ENCODE results near the gene RAPGEF4. TPM values are rescaled to one million over a fixed set of nuclear protein-coding genes. Genes with fewer than 3 reads are reported as not detected.

RAPGEF4 gene
- total RNA-seq, 1 experiment from 2014 or later = 2.2 TPM

DNA sequence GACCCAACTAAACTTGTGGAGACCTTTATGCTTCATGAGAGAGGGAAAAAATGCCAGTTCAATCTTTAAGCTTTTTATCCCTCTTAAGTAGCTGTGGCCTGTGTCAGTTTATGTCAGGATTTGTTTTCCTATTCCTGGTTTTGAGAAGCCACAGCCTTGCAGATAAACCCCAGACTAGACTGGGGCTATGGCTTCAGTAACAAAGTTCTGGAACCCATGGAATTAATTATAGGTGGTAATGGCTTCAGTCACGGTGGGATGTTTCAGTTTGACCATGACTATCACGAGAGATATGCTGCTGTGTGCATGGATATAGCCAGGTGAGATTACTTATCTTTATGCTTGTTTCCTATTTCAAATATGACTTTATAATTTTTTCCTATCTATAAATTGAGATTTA is 134.8 kb downstream of the RAPGEF4 start (continued):
- TF ChIP-seq, protein P1, sequence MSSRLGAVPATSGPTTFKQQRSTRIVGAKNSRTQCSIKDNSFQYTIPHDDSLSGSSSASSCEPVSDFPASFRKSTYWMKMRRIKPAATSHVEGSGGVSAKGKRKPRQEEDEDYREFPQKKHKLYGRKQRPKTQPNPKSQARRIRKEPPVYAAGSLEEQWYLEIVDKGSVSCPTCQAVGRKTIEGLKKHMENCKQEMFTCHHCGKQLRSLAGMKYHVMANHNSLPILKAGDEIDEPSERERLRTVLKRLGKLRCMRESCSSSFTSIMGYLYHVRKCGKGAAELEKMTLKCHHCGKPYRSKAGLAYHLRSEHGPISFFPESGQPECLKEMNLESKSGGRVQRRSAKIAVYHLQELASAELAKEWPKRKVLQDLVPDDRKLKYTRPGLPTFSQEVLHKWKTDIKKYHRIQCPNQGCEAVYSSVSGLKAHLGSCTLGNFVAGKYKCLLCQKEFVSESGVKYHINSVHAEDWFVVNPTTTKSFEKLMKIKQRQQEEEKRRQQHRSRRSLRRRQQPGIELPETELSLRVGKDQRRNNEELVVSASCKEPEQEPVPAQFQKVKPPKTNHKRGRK (CRISPR knock-in tag; IDR thresholded peaks at IDR 0.05; ENCODE audit: borderline replicate concordance) = no peak
- TF ChIP-seq ZNF396 (CRISPR knock-in tag; IDR thresholded peaks at IDR 0.05; ENCODE audit: borderline replicate concordance) = no peak
- no peak for TF ChIP-seq NR3C1 (CRISPR knock-in tag; conservative IDR thresholded peaks at IDR 0.05; ENCODE audit: low read depth)
- TF ChIP-seq NR1H2 (CRISPR knock-in tag; IDR thresholded peaks at IDR 0.05) = no peak
- TF ChIP-seq NR2C2 (CRISPR knock-in tag; IDR thresholded peaks at IDR 0.05) = no peak
- TF ChIP-seq IRF2 (CRISPR knock-in tag; IDR thresholded peaks at IDR 0.05; ENCODE audit: borderline replicate concordance, low read depth) = no peak
- TF ChIP-seq CREM (CRISPR knock-in tag; IDR thresholded peaks at IDR 0.05) = no peak
- TF ChIP-seq, protein P2, sequence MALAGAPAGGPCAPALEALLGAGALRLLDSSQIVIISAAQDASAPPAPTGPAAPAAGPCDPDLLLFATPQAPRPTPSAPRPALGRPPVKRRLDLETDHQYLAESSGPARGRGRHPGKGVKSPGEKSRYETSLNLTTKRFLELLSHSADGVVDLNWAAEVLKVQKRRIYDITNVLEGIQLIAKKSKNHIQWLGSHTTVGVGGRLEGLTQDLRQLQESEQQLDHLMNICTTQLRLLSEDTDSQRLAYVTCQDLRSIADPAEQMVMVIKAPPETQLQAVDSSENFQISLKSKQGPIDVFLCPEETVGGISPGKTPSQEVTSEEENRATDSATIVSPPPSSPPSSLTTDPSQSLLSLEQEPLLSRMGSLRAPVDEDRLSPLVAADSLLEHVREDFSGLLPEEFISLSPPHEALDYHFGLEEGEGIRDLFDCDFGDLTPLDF (CRISPR knock-in tag; IDR thresholded peaks at IDR 0.05) = no peak
- no peak for TF ChIP-seq TCF7 (CRISPR knock-in tag; IDR thresholded peaks at IDR 0.05; ENCODE audit: low read depth)
- TF ChIP-seq SP1 (CRISPR knock-in tag; conservative IDR thresholded peaks at IDR 0.05) = no peak
- TF ChIP-seq, protein P3, sequence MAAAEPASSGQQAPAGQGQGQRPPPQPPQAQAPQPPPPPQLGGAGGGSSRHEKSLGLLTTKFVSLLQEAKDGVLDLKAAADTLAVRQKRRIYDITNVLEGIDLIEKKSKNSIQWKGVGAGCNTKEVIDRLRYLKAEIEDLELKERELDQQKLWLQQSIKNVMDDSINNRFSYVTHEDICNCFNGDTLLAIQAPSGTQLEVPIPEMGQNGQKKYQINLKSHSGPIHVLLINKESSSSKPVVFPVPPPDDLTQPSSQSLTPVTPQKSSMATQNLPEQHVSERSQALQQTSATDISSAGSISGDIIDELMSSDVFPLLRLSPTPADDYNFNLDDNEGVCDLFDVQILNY (CRISPR knock-in tag; IDR thresholded peaks at IDR 0.05) = no peak

DNA sequence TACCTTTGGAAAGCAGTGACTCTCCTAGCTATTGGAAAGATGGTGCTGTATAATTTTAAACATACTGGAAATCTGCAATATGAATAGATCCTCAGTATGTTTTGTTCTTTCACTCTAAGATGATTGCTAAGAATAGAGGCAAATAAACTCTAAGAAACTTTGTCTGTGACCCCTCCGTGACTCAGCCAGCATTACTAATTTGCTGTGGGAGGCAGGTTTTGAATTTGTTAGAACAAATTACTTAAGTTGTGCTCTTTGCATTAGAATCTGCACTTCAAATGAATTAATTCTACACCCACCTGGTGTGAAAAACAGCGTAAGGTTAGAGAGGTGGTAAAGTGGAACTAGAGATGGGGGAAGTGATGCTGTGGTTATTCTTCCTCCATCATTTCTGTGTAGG is 142.2 kb downstream of the RAPGEF4 start:
- CTCF ChIA-PET = interaction anchor here (0.7 kb wide), 1 partner anchor 13 kb away, joined by 3 read pairs; no protein-coding TSS in a partner anchor
- no peaks in the 10 kb centered on the region for H3K4me1 Mint-ChIP-seq
- no peak overlapping the region for H3K27ac Mint-ChIP-seq
- H3K36me3 Mint-ChIP-seq = peaks cover 4% of the 10 kb centered on the region; the same call in 1 of the 2 replicates
- DNase-seq (ENCODE audit: low spot score) = no peak
- H3K27me3 Mint-ChIP-seq (ENCODE audit: low read depth) = peaks cover 28% of the 10 kb centered on the region
- TF ChIP-seq, protein P4, sequence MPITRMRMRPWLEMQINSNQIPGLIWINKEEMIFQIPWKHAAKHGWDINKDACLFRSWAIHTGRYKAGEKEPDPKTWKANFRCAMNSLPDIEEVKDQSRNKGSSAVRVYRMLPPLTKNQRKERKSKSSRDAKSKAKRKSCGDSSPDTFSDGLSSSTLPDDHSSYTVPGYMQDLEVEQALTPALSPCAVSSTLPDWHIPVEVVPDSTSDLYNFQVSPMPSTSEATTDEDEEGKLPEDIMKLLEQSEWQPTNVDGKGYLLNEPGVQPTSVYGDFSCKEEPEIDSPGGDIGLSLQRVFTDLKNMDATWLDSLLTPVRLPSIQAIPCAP (CRISPR knock-in tag; IDR thresholded peaks at IDR 0.05) = no peak
- TF ChIP-seq OVOL2 (CRISPR knock-in tag; IDR thresholded peaks at IDR 0.05; ENCODE audit: borderline replicate concordance) = no peak
- TF ChIP-seq MYBL2 (CRISPR knock-in tag; IDR thresholded peaks at IDR 0.05) = no peak
- TF ChIP-seq CBFB (CRISPR knock-in tag; IDR thresholded peaks at IDR 0.05; ENCODE audit: low read depth) = no peak
- TF ChIP-seq FOXJ3 (CRISPR knock-in tag; IDR thresholded peaks at IDR 0.05; ENCODE audit: borderline replicate concordance) = no peak
- no peak for TF ChIP-seq RELA (CRISPR knock-in tag; IDR thresholded peaks at IDR 0.05; ENCODE audit: borderline replicate concordance)
- POLR2A ChIA-PET = no interaction called here
- H3K9me3 Mint-ChIP-seq = peaks cover 13% of the 10 kb centered on the region
- ATAC-seq = no peak
- H3K4me3 Mint-ChIP-seq = no peak overlapping the region

DNA sequence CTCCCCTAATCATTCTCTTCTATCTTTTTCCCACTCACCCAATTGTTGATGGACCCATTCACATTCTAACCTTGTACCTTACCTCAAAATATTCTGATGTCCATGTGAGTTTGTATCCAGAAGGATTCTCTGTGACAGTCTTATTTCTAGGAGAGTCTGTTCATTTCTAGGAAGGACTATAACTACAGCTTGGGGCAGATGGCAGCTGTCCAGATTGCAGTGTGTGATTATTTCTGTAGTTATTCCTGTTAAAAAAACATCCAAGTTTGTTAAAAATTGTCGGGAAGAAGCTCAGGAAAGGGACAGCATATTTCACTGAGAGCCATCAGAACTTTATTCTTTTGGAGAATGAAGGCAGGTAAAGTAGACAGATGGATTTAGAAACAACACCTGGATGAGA is 142.6 kb downstream of the RAPGEF4 start:
- POLR2A ChIA-PET = no interaction called here
- H3K27ac Mint-ChIP-seq = no peak overlapping the region
- peaks cover 4% of the 10 kb centered on the region; the same call in 1 of the 2 replicates for H3K36me3 Mint-ChIP-seq
- peaks cover 13% of the 10 kb centered on the region for H3K9me3 Mint-ChIP-seq
- H3K4me1 Mint-ChIP-seq = no peaks in the 10 kb centered on the region
- DNase-seq (ENCODE audit: low spot score) (no peak), ATAC-seq (no peak)
- H3K4me3 Mint-ChIP-seq = no peak overlapping the region
- CTCF ChIA-PET = interaction anchor here (0.7 kb wide), 1 partner anchor 13 kb away, joined by 3 read pairs; no protein-coding TSS in a partner anchor
- H3K27me3 Mint-ChIP-seq (ENCODE audit: low read depth) = peaks cover 28% of the 10 kb centered on the region
- TF ChIP-seq, protein P5, sequence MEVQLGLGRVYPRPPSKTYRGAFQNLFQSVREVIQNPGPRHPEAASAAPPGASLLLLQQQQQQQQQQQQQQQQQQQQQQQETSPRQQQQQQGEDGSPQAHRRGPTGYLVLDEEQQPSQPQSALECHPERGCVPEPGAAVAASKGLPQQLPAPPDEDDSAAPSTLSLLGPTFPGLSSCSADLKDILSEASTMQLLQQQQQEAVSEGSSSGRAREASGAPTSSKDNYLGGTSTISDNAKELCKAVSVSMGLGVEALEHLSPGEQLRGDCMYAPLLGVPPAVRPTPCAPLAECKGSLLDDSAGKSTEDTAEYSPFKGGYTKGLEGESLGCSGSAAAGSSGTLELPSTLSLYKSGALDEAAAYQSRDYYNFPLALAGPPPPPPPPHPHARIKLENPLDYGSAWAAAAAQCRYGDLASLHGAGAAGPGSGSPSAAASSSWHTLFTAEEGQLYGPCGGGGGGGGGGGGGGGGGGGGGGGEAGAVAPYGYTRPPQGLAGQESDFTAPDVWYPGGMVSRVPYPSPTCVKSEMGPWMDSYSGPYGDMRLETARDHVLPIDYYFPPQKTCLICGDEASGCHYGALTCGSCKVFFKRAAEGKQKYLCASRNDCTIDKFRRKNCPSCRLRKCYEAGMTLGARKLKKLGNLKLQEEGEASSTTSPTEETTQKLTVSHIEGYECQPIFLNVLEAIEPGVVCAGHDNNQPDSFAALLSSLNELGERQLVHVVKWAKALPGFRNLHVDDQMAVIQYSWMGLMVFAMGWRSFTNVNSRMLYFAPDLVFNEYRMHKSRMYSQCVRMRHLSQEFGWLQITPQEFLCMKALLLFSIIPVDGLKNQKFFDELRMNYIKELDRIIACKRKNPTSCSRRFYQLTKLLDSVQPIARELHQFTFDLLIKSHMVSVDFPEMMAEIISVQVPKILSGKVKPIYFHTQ (CRISPR knock-in tag; IDR thresholded peaks at IDR 0.05) = no peak
- TF ChIP-seq, protein P2 (CRISPR knock-in tag; IDR thresholded peaks at IDR 0.05) = no peak
- TF ChIP-seq, protein P6, sequence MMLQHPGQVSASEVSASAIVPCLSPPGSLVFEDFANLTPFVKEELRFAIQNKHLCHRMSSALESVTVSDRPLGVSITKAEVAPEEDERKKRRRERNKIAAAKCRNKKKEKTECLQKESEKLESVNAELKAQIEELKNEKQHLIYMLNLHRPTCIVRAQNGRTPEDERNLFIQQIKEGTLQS (CRISPR knock-in tag; conservative IDR thresholded peaks at IDR 0.05) = no peak
- no peak for TF ChIP-seq NFATC4 (CRISPR knock-in tag; IDR thresholded peaks at IDR 0.05)
- no peak for TF ChIP-seq FOXK1 (CRISPR knock-in tag; IDR thresholded peaks at IDR 0.05)
- no peak for TF ChIP-seq ZNF121 (CRISPR knock-in tag; IDR thresholded peaks at IDR 0.05)
- TF ChIP-seq CBFB (CRISPR knock-in tag; IDR thresholded peaks at IDR 0.05; ENCODE audit: low read depth) = no peak
- TF ChIP-seq, protein P1 (CRISPR knock-in tag; IDR thresholded peaks at IDR 0.05; ENCODE audit: borderline replicate concordance) = no peak
- no peak for TF ChIP-seq IRF2 (CRISPR knock-in tag; IDR thresholded peaks at IDR 0.05; ENCODE audit: borderline replicate concordance, low read depth)
- TF ChIP-seq KAT7 (CRISPR knock-in tag; IDR thresholded peaks at IDR 0.05; ENCODE audit: borderline replicate concordance) = no peak
